NCI-H2227 (cell line): ENCODE data around the gene PI4KB.
"Not testable (repeated sequence)": the region's sequence is repeated elsewhere in the genome, so short reads cannot be mapped to it uniquely, and the experiment has no call there.

ENCODE experiments used
- DNase-seq: peaks from one replicate; lab custom pipeline; 2025; ENCODE audit not compliant: unreplicated experiment; lab: John Stamatoyannopoulos, UW

Gene PI4KB

GRCh38 chr1:151327223-151327902 lies at the start of gene PI4KB:
PI4KB (minus strand) TSS chr1:151327416; CDS start chr1:151316481, 10,935 bp downstream.
- peak; percentile 98 for DNase-seq

DNA sequence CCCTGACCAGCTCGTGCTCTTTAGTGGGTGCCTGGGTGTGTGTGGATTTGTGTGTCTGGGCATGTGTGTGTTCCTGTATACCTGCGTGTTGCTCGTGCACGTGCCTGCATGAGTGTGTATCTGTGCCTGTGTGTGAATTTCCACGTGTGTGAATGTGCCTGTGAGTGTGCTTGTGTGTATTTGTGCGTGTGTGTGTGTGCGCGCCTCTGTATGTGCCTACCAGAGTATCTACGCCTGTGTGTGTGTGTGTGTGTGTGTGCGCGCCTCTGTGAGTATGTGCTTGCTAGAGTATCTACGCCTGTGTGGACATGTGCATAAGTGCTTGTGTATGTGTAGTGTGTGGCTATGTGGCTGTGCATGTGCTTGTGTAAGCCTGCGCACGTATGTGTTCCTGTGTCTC lies 46.0 kb upstream of the PI4KB start:
- DNase-seq = no peak

GRCh38 chr1:151372058-151372934 lies 45.1 kb upstream of the PI4KB start, which contains the start of gene SELENBP1:
SELENBP1 (minus strand) TSS chr1:151372705; CDS start chr1:151372641, 64 bp downstream.
- peak; percentile 73 for DNase-seq

GRCh38 chr1:151371370-151372057 lies 44.3 kb upstream of the PI4KB start:
- peak; percentile 88 for DNase-seq

DNA sequence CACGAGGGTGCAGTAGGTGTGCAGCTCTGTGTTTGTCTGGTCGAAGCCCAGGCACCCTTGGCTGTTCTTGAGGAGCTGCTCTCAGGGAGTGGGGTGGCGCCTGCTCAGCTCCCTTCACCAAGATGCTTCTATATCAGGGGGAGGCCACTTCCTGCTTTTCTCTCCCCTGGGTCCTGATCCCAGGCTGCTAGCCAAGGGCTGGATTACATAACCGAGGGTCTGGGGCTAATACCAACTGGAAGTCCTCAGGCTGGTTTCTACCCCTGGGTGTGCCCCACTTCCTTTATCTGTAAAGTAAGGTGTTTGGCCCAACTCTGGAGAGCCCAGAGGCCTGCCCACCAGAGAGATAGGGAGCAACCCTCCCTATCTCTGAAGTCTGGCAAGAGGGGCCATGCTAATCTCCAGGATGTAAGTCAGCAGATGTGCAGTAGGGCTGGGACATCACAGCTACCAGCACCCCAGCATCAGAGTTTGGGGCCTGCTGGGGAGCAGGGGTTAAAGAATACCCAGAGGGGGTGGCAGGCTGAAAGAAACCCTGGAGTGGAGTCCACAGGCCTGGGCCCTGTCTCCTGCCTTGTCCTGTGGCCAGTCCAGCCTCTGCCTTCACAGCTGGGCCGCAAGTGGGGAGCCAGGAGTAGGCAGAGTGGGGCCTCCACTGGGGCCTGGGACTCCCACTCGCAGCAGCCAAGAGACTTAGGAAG lies 43.1 kb upstream of the PI4KB start:
- no peak for DNase-seq

DNA sequence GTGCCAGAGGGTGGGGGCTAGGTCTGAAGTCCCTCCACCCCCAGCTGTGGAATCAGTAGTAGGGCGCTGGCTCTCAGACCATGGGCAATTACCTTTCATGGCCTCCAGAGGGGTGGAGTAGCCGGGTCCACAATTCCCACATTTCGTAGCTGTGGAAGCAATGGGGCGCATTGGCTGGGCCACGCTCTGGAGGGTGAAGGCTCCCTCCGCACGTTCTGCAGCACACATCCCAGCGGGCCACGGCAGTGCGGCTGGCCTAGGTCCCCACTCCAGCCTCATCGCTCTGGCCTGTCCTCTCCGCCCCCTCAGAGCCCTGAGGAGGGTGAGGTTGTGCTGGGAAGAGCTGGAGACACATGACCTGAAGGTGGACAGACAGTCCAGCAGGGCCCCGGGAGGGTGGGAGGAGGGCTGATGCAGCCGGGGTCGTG lies 42.4 kb upstream of the PI4KB start:
- DNase-seq = no peak

DNA sequence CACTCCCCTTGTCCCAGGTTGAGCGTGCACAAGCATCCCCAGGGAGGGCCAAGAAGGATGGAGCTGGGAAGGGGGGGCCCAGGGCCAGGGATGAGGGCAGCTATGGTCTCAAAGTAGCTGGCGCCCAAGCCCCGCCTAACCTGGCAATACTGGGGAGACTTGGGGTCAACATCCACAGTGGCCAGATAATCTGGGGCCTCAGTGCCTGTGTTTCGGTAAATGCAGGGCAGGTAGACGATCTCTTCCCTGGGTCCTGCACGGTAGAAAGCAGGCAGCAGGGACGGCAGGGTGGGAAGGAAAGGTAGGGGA lies 42.0 kb upstream of the PI4KB start:
- no peak for DNase-seq

DNA sequence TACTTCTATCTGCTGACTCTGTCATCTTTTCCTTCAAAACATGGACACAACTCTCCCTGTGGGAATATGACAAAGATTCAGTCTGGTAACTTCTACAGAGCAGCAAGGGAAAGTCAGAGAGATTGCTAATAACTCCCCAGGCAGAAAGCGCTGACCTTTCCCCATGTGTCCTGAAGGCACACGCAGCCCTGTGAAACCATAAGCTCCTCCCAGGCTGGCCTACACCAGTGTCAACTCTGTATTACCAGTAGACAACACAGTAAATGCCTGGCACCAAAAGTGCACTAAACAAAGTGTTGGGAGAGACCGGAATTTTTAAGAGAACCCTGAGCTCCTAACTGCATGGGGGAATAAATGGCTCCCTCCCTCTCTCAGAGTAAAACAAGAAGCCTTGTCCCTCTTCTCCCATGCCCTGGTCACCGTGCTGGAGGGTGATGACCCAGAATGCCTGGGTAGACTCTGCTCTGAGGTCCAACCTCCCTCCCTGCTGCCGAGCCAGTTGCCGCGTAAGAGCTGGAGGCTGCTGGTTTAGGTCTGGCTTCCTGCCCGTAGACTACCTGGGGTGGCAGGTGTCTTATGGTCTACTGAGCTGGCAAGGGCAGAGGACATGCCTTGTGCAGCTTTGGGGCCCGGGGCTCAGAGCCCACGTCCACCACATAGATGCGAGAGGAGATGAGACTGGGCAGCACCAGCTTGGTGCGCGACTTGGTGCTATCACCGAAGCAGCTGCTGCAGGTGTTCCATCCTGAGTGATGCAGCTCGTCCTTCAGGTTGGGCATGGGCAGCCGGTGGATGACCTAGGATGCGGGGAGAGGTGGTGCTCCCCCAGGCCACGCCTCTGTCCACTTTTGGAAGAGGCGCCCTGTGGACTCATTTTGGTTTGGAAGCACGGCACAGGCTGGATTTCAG lies 41.4 kb upstream of the PI4KB start:
- no peak for DNase-seq

- no peak for DNase-seq
Measured at GRCh38 chr1:151367658-151368392, 40.6 kb upstream of the PI4KB start.

GRCh38 chr1:151364996-151365395 lies 37.8 kb upstream of the PI4KB start:
- DNase-seq = no peak

DNA sequence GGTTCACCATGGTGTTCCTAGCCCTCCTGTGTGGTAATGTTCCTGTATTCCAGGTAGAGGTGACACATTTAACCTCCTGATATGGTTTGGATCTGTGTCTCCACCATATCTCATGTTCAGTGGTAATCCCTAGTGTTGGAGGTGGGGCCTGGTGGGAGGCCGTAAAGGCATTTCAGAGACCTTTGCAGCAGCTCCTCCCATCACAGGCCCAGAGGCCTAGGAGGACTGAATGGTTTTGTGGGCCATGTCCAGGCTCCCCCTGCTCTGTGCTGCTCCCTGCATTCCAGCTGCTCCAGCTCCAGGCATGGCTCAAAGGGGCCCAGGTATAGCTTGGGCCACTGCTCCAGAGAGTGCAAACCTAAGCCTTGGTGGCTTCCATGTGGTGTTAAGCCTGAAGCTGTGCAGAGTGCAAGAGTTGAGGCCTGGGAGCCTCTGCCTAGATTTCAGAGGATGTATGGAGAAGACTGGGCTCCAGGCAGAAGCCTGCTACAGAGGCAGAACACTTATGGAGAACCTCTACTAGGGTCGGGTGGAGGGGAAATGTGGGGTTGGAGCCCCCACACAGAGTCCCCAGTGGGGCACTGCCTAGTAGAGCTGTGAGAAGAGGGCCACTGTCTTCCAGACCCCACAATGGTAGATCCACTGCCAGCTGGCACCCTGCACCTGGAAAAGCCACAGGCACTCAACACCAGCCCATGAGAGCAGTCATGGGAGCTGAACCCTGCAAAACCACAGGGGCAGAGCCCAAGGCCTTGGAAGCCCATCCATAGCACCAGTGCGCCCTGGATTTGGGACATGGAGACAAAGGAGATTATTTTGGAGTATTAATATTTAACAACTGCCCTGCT lies 35.3 kb upstream of the PI4KB start:
- DNase-seq = no peak

GRCh38 chr1:151361883-151362282 lies 34.7 kb upstream of the PI4KB start:
- DNase-seq = no peak

GRCh38 chr1:151356696-151357095 lies 29.5 kb upstream of the PI4KB start:
- DNase-seq = no peak

GRCh38 chr1:151352021-151352718 lies 25.0 kb upstream of the PI4KB start:
- no peak for DNase-seq

DNA sequence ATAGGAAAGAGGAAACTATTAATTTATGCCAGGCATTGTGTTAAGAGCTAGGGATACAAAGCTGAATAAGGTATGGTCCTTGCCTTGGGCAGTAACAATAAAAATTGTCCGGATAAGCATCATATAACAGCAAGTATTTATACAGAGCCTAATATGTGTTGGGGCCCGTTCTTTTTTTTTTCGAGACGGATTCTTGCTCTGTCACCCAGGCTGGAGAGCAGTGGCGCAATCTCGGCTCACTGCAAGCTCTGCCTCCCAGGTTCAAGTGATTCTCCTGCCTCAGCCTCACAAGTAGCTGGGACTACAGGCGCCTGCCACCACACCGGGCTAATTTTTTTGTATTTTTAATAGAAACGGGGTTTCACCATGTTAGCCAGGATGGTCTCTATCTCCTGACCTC lies 23.1 kb upstream of the PI4KB start:
- not testable (repeated sequence) for DNase-seq

- no peak for DNase-seq
Measured at GRCh38 chr1:151347523-151348246, 20.5 kb upstream of the PI4KB start.
